Hepatocyte (in vitro differentiated cells): ENCODE data around the gene PLAC8L1. TPM values are rescaled to one million over a fixed set of nuclear protein-coding genes. Genes with fewer than 3 reads are reported as not detected.
"Not testable (repeated sequence)": the region's sequence is repeated elsewhere in the genome, so short reads cannot be mapped to it uniquely, and the experiment has no call there.

Source experiments
- DNase-seq: peaks from one replicate; pipeline ENCODE4 v3.0.0-alpha.2; 2016; ENCODE audit warnings: low spot score
- H2AFZ ChIP-seq: fragments of 200-600 bp; sonication (generic); 2 replicates; pipeline ENCODE4 v1.6.0; 2016; ENCODE audit warnings: antibody characterized with exemption, mild to moderate bottlenecking
- H3K27ac ChIP-seq: fragments of 200-600 bp; sonication (generic); 2 replicates; pipeline ENCODE4 v1.5.1; 2016; ENCODE audit warnings: mild to moderate bottlenecking
- H3K27me3 ChIP-seq: fragments of 200-600 bp; sonication (generic); 2 replicates; pipeline ENCODE4 v1.6.1; 2016
- H3K36me3 ChIP-seq: fragments of 200-600 bp; sonication (generic); replicated peaks from 2 replicates; pipeline ENCODE4 v1.5.1; 2016; ENCODE audit warnings: low read depth; ENCODE audit not compliant: insufficient read depth
- H3K4me1 ChIP-seq: fragments of 200-600 bp; sonication (generic); 2 replicates; pipeline ENCODE4 v1.5.1; 2016; ENCODE audit warnings: mild to moderate bottlenecking, moderate library complexity; ENCODE audit not compliant: insufficient read depth
- H3K4me2 ChIP-seq: fragments of 200-600 bp; sonication (generic); 2 replicates; pipeline ENCODE4 v1.6.0; 2016
- H3K4me3 ChIP-seq: fragments of 200-600 bp; sonication (generic); 2 replicates; pipeline ENCODE4 v1.5.1; 2016; ENCODE audit warnings: mild to moderate bottlenecking
- H3K79me2 ChIP-seq: fragments of 200-600 bp; sonication (generic); 2 replicates; pipeline ENCODE4 v1.6.0; 2017; ENCODE audit warnings: mild to moderate bottlenecking
- H3K9me2 ChIP-seq: fragments of 200-600 bp; sonication (generic); replicated peaks from 2 replicates; pipeline ENCODE4 v1.6.0; 2017; ENCODE audit warnings: mild to moderate bottlenecking; ENCODE audit not compliant: insufficient read depth
- H3K9me3 ChIP-seq: fragments of 200-600 bp; sonication (generic); 2 replicates; pipeline ENCODE4 v1.5.1; 2016; ENCODE audit warnings: low read depth, mild to moderate bottlenecking
- H4K20me1 ChIP-seq: fragments of 200-600 bp; sonication (generic); 2 replicates; pipeline ENCODE4 v1.6.0; 2016; ENCODE audit warnings: mild to moderate bottlenecking; ENCODE audit not compliant: insufficient read depth, poor library complexity, severe bottlenecking
- CTCF ChIP-seq: fragments of 200-600 bp; sonication (generic); IDR thresholded peaks from 2 replicates; pipeline ENCODE4 v1.5.1; 2016; ENCODE audit warnings: antibody characterized with exemption, mild to moderate bottlenecking; ENCODE audit not compliant: poor library complexity
- EZH2 ChIP-seq: fragments of 200-600 bp; sonication (generic); IDR thresholded peaks from 2 replicates; pipeline ENCODE4 v1.6.1; 2016; ENCODE audit warnings: antibody characterized with exemption, mild to moderate bottlenecking, borderline replicate concordance
- EZH2phosphoT487 ChIP-seq: fragments of 200-600 bp; sonication (generic); IDR thresholded peaks from one replicate; pipeline ENCODE4 v1.6.1; 2018; ENCODE audit warnings: antibody characterized with exemption, mild to moderate bottlenecking, low read depth, moderate library complexity; ENCODE audit not compliant: unreplicated experiment, severe bottlenecking
- WGBS: methylation state at CpG from one replicate; pipeline ENCODE4 v1.1.6; 2016; ENCODE audit warnings: low lambda C conversion rate; ENCODE audit errors: missing lambda C conversion rate; 5-methylcytosine and 5-hydroxymethylcytosine counted together
- polyA plus RNA-seq: library from polyadenylated mRNA; unstranded; fragments of >200 nt; fragmentation: Nextera tagmentation; extraction: Ambion mirVana; gene quantifications from 2 replicates; pipeline ENCODE4 v1.2.1, GENCODE V29; 2016
- total RNA-seq: library from RNA; depleted of rRNA; stranded (reverse); fragments of >200 nt; gene quantifications from 2 replicates; pipeline ENCODE4 v1.2.3, GENCODE V29; 2014

PLAC8L1 gene
- total and polyA plus RNA-seq, 2 experiments from 2014 or later: 1.1 to 1.5 TPM

GRCh38 chr5:146118322-146118721 is 12.9 kb upstream of the PLAC8L1 start:
- no peaks in the 10 kb centered on the region for H3K9me2 ChIP-seq
- H3K4me2 ChIP-seq: no peak overlapping the region
- H3K9me3 ChIP-seq: no peaks in the 10 kb centered on the region
- no peak overlapping the region for H2AFZ ChIP-seq
- no peaks in the 10 kb centered on the region for H3K27me3 ChIP-seq
- no peak overlapping the region for H3K27ac ChIP-seq
- peaks cover 3% of the 10 kb centered on the region for H3K36me3 ChIP-seq
- H3K79me2 ChIP-seq: no peaks in the 10 kb centered on the region
- H3K4me1 ChIP-seq: no peaks in the 10 kb centered on the region
- no peaks in the 10 kb centered on the region for H4K20me1 ChIP-seq
- no peak overlapping the region for H3K4me3 ChIP-seq
- TF ChIP-seq EZH2 (no peak), EZH2phosphoT487 (no peak), CTCF (no peak)
- no peak for DNase-seq

- not testable (repeated sequence) for H2AFZ ChIP-seq, H3K4me3 ChIP-seq, DNase-seq, H3K9me2 ChIP-seq, H3K27me3 ChIP-seq, H4K20me1 ChIP-seq, H3K9me3 ChIP-seq, H3K79me2 ChIP-seq, H3K36me3 ChIP-seq, H3K4me2 ChIP-seq, H3K27ac ChIP-seq, H3K4me1 ChIP-seq
- 95% methylated on average over 2 of the region's 2 CpGs for WGBS
These were observed 11.8 kb upstream of the PLAC8L1 start for GRCh38 chr5:146117216-146117615.

GRCh38 chr5:146116361-146116760 is 11.0 kb upstream of the PLAC8L1 start:
- Histone ChIP-seq H3K36me3 (no peaks in the 10 kb centered on the region), H3K9me3 (no peaks in the 10 kb centered on the region), H3K4me1 (no peaks in the 10 kb centered on the region), H3K79me2 (no peaks in the 10 kb centered on the region), H3K27me3 (no peaks in the 10 kb centered on the region), H3K4me3 (no peak overlapping the region), H3K9me2 (no peaks in the 10 kb centered on the region), H3K4me2 (no peak overlapping the region), H4K20me1 (no peaks in the 10 kb centered on the region), H2AFZ (no peak overlapping the region), H3K27ac (no peak overlapping the region)
- DNase-seq: no peak
- TF ChIP-seq EZH2phosphoT487: no peak
- 57% methylated on average over 2 of the region's 2 CpGs for WGBS

- Histone ChIP-seq H3K4me3 (no peak overlapping the region), H3K9me3 (no peaks in the 10 kb centered on the region), H3K4me2 (no peak overlapping the region), H3K36me3 (no peaks in the 10 kb centered on the region), H3K79me2 (no peaks in the 10 kb centered on the region), H3K27me3 (no peaks in the 10 kb centered on the region), H3K9me2 (no peaks in the 10 kb centered on the region), H2AFZ (no peak overlapping the region), H3K27ac (no peak overlapping the region), H3K4me1 (no peaks in the 10 kb centered on the region), H4K20me1 (no peaks in the 10 kb centered on the region)
- 98% methylated on average over 5 of the region's 5 CpGs for WGBS
- no peak for DNase-seq
- TF ChIP-seq EZH2phosphoT487: no peak
- no peak for TF ChIP-seq EZH2
- no peak for TF ChIP-seq CTCF
These were observed 7.1 kb upstream of the PLAC8L1 start for GRCh38 chr5:146112476-146112875.

GRCh38 chr5:146111409-146111808 is 6.0 kb upstream of the PLAC8L1 start:
- Histone ChIP-seq H3K36me3 (no peaks in the 10 kb centered on the region), H3K79me2 (no peaks in the 10 kb centered on the region), H3K4me2 (no peak overlapping the region), H4K20me1 (no peaks in the 10 kb centered on the region), H3K9me2 (no peaks in the 10 kb centered on the region), H2AFZ (no peak overlapping the region), H3K27me3 (no peaks in the 10 kb centered on the region), H3K4me3 (no peak overlapping the region), H3K27ac (no peak overlapping the region), H3K9me3 (no peaks in the 10 kb centered on the region), H3K4me1 (no peaks in the 10 kb centered on the region)
- 69% methylated on average over 1 of the region's 1 CpG for WGBS
- no peak for DNase-seq
- TF ChIP-seq EZH2phosphoT487 (no peak), EZH2 (no peak), CTCF (no peak)
